Measurements from ENCODE around the gene SCN1B. TPM values are rescaled to one million over a fixed set of nuclear protein-coding genes. Genes with fewer than 3 reads are reported as not detected.

SCN1B gene
- total RNA-seq, 1 donor from 2014 or later = 0.50 TPM

Other genes starting within 250 kb of the SCN1B start
- 2.2 and 2.8 TPM in 2 replicates for gene ZNF30, start 103.6 kb upstream of the SCN1B start, total RNA-seq
- 13.7 and 14.8 TPM in 2 replicates for gene ZNF792, start 66.2 kb upstream of the SCN1B start, total RNA-seq
- gene GRAMD1A, start 30.1 kb upstream of the SCN1B start, total RNA-seq = 67.3 TPM in 2 replicates
- not detected in 2 replicates for gene HPN, start 11.3 kb downstream of the SCN1B start, total RNA-seq
- gene FXYD3, start 85.4 kb downstream of the SCN1B start, total RNA-seq = not detected in 2 replicates
- gene LGI4, start 104.6 kb downstream of the SCN1B start, total RNA-seq = 0.27 TPM in 2 replicates
- 0.23 and 0.70 TPM in 2 replicates for gene FXYD1, start 108.4 kb downstream of the SCN1B start, total RNA-seq
- gene FXYD7, start 112.8 kb downstream of the SCN1B start, total RNA-seq = 0.70 and 1.9 TPM in 2 replicates
- gene FXYD5, start 124.3 kb downstream of the SCN1B start, total RNA-seq = 354 and 374 TPM in 2 replicates
- not detected in 2 replicates for gene FAM187B, start 198.3 kb downstream of the SCN1B start, total RNA-seq
- gene LSR, start 218.5 kb downstream of the SCN1B start, total RNA-seq = 0.70 and 1.2 TPM in 2 replicates
- 132 and 139 TPM in 2 replicates for gene USF2, start 238.5 kb downstream of the SCN1B start, total RNA-seq